Measurements from ENCODE around the gene SMARCD3.

- no peak for TF ChIP-seq CTCF (IDR thresholded peaks at IDR 0.05)
- no peak for TF ChIP-seq POLR2A (IDR thresholded peaks at IDR 0.05)
Measured at GRCh38 chr7:151215396-151215795, 33.1 kb downstream of the SMARCD3 start.
